HEK293 (cell line): ENCODE data around the gene PLCH2.

Source experiments
- CTCF ChIA-PET: fragments of 350-600 bp; formaldehyde crosslinking; extraction: SDS; loops from one replicate; lab custom pipeline; 2021; ENCODE audit warnings: antibody characterized with exemption; lab: Yijun Ruan, JAX
- POLR2A ChIA-PET: fragments of 300-600 bp; formaldehyde crosslinking; extraction: SDS; loops from one replicate; lab custom pipeline; 2020; ENCODE audit warnings: antibody characterized with exemption, inconsistent platforms; lab: Yijun Ruan, JAX
- H3K27ac ChIP-seq: fragments of 200-500 bp; sonication (Bioruptor generic); 2 replicates; pipeline ENCODE4 v1.5.1; 2014; ENCODE audit warnings: low read depth, low read length, control low read depth, inconsistent platforms; ENCODE audit errors: extremely low read depth
- H3K36me3 ChIP-seq, 2 experiments: fragments of 200-500 bp in 1 of 2; sonication (Bioruptor generic) in 1 of 2; 1 replicate in 1 of 2; 2 replicates in 1 of 2; pipeline ENCODE4 v1.5.1; 2014 to 2017; ENCODE audit warnings: inconsistent platforms in 2 of 2, low read length in 2 of 2; ENCODE audit not compliant: control insufficient read depth in 2 of 2, insufficient read depth in 1 of 2
- H3K4me1 ChIP-seq: fragments of 200-500 bp; sonication (Bioruptor generic); 2 replicates; pipeline ENCODE4 v1.5.1; 2014; ENCODE audit warnings: mild to moderate bottlenecking, low read length, inconsistent platforms; ENCODE audit not compliant: control insufficient read depth, insufficient read depth
- H3K4me3 ChIP-seq: 2 replicates; pipeline ENCODE4 v1.5.1; 2011; ENCODE audit warnings: low read depth, mild to moderate bottlenecking, control low read depth, low read length, moderate library complexity
- H3K9me3 ChIP-seq: fragments of 200-500 bp; sonication (Bioruptor generic); 2 replicates; pipeline ENCODE4 v1.5.1; 2014; ENCODE audit warnings: low read depth, low read length, inconsistent platforms; ENCODE audit not compliant: control insufficient read depth, insufficient read depth
- BCL11A ChIP-seq: fragments of 450-650 bp; formaldehyde crosslinking; IDR thresholded peaks from 2 replicates; pipeline ENCODE4 v1.5.1; 2016; ENCODE audit warnings: low read depth, missing biosample characterization, missing genetic modification characterization
- HOXD13 ChIP-seq: sonication (generic); formaldehyde crosslinking; IDR thresholded peaks from 2 replicates; pipeline ENCODE4 v1.8.0; 2022; ENCODE audit warnings: missing genetic modification reagents, borderline replicate concordance
- KLF10 ChIP-seq: fragments of 450-650 bp; IDR thresholded peaks from 2 replicates; pipeline ENCODE4 v1.5.1; 2018; ENCODE audit warnings: missing biosample characterization, mild to moderate bottlenecking, missing genetic modification characterization
- KLF7 ChIP-seq: fragments of 450-650 bp; formaldehyde crosslinking; IDR thresholded peaks from 2 replicates; pipeline ENCODE4 v1.5.1; 2016; ENCODE audit warnings: missing biosample characterization, missing genetic modification characterization, borderline replicate concordance
- KLF8 ChIP-seq: fragments of 450-650 bp; formaldehyde crosslinking; IDR thresholded peaks from 2 replicates; pipeline ENCODE4 v1.5.1; 2016; ENCODE audit warnings: missing biosample characterization, missing genetic modification characterization
- KLF9 ChIP-seq: fragments of 450-650 bp; formaldehyde crosslinking; IDR thresholded peaks from 2 replicates; pipeline ENCODE4 v1.5.1; 2016; ENCODE audit warnings: missing biosample characterization, missing genetic modification characterization, low read depth
- PRDM2 ChIP-seq: fragments of 450-650 bp; formaldehyde crosslinking; IDR thresholded peaks from 2 replicates; pipeline ENCODE4 v1.5.1; 2016; ENCODE audit warnings: missing biosample characterization, missing genetic modification characterization, borderline replicate concordance
- RBAK ChIP-seq: fragments of 450-650 bp; formaldehyde crosslinking; IDR thresholded peaks from 2 replicates; pipeline ENCODE4 v1.5.1; 2016; ENCODE audit warnings: missing biosample characterization, missing genetic modification characterization
- SP7 ChIP-seq: fragments of 450-650 bp; formaldehyde crosslinking; IDR thresholded peaks from 2 replicates; pipeline ENCODE4 v1.5.1; 2016; ENCODE audit warnings: missing biosample characterization, missing genetic modification characterization
- ZBTB49 ChIP-seq: fragments of 450-650 bp; formaldehyde crosslinking; IDR thresholded peaks from 2 replicates; pipeline ENCODE4 v1.5.1; 2016; ENCODE audit warnings: missing biosample characterization, missing genetic modification characterization, low read depth
- ZBTB8A ChIP-seq: fragments of 450-650 bp; formaldehyde crosslinking; IDR thresholded peaks from 2 replicates; pipeline ENCODE4 v1.5.1; 2016; ENCODE audit warnings: missing biosample characterization, missing genetic modification characterization
- ZNF10 ChIP-seq: fragments of 450-650 bp; formaldehyde crosslinking; IDR thresholded peaks from 2 replicates; pipeline ENCODE4 v1.5.1; 2017; ENCODE audit warnings: missing biosample characterization, missing genetic modification characterization
- ZNF266 ChIP-seq: fragments of 450-650 bp; formaldehyde crosslinking; IDR thresholded peaks from 2 replicates; pipeline ENCODE4 v1.5.1; 2016; ENCODE audit warnings: missing biosample characterization, missing genetic modification characterization, low read depth
- ZNF449 ChIP-seq: fragments of 450-650 bp; formaldehyde crosslinking; IDR thresholded peaks from 2 replicates; pipeline ENCODE4 v1.5.1; 2017; ENCODE audit warnings: missing biosample characterization, mild to moderate bottlenecking, missing genetic modification characterization, moderate library complexity
- ZNF521 ChIP-seq: fragments of 450-650 bp; formaldehyde crosslinking; IDR thresholded peaks from 2 replicates; pipeline ENCODE4 v1.5.1; 2017; ENCODE audit warnings: missing biosample characterization, mild to moderate bottlenecking, missing genetic modification characterization
- ZNF610 ChIP-seq: fragments of 450-650 bp; formaldehyde crosslinking; IDR thresholded peaks from 2 replicates; pipeline ENCODE4 v1.5.1; 2016; ENCODE audit warnings: missing biosample characterization, missing genetic modification characterization, borderline replicate concordance
- ZNF626 ChIP-seq: fragments of 450-650 bp; sonication (Bioruptor Pico); formaldehyde crosslinking; IDR thresholded peaks from 2 replicates; pipeline ENCODE4 v1.5.1; 2018; ENCODE audit warnings: missing biosample characterization, missing genetic modification characterization, inconsistent platforms
- ZNF645 ChIP-seq: fragments of 450-650 bp; formaldehyde crosslinking; IDR thresholded peaks from 2 replicates; pipeline ENCODE4; 2016; ENCODE audit warnings: missing biosample characterization, missing genetic modification characterization
- ZNF658 ChIP-seq: fragments of 450-650 bp; formaldehyde crosslinking; IDR thresholded peaks from 2 replicates; pipeline ENCODE4; 2016; ENCODE audit warnings: missing biosample characterization, missing genetic modification characterization
- ZNF664 ChIP-seq: fragments of 450-650 bp; formaldehyde crosslinking; IDR thresholded peaks from 2 replicates; pipeline ENCODE4 v1.5.1; 2016; ENCODE audit warnings: missing biosample characterization, missing genetic modification characterization
- ZNF701 ChIP-seq: fragments of 450-650 bp; formaldehyde crosslinking; IDR thresholded peaks from 2 replicates; pipeline ENCODE4 v1.5.1; 2016; ENCODE audit warnings: missing biosample characterization, missing genetic modification characterization
- ZNF76 ChIP-seq: fragments of 450-650 bp; formaldehyde crosslinking; IDR thresholded peaks from 2 replicates; pipeline ENCODE4; 2016; ENCODE audit warnings: low read depth, missing biosample characterization, missing genetic modification characterization, borderline replicate concordance
- ZNF768 ChIP-seq: fragments of 450-650 bp; formaldehyde crosslinking; IDR thresholded peaks from 2 replicates; pipeline ENCODE4 v1.5.1; 2018; ENCODE audit warnings: missing biosample characterization, mild to moderate bottlenecking, missing genetic modification characterization
- ZNF792 ChIP-seq: fragments of 450-650 bp; formaldehyde crosslinking; IDR thresholded peaks from 2 replicates; pipeline ENCODE4 v1.5.1; 2016; ENCODE audit warnings: missing biosample characterization, missing genetic modification characterization
- ZSCAN4 ChIP-seq: fragments of 450-650 bp; formaldehyde crosslinking; IDR thresholded peaks from 2 replicates; pipeline ENCODE4 v1.5.1; 2017; ENCODE audit warnings: missing biosample characterization, missing genetic modification characterization

Gene PLCH2

GRCh38 chr1:2493691-2494322 lies 17.7 kb downstream of the PLCH2 start (continued):
- no peak for TF ChIP-seq ZNF610 (tag by site-specific recombination)
- no peak for TF ChIP-seq ZNF626 (tag by site-specific recombination)
- peak; percentile 6; the same call in 1 of the 2 replicates for TF ChIP-seq KLF8 (tag by site-specific recombination)
- TF ChIP-seq PRDM2 (tag by site-specific recombination) = no peak
- peak; percentile 34; the same call in 1 of the 2 replicates for TF ChIP-seq KLF9
- TF ChIP-seq KLF7 = no peak
- TF ChIP-seq KLF10 (tag by site-specific recombination) = peak; percentile 92
- TF ChIP-seq ZNF792 (tag by site-specific recombination) = no peak
- no peak for TF ChIP-seq ZBTB8A
- no peak for TF ChIP-seq ZNF768 (tag by site-specific recombination)
- no peak for TF ChIP-seq ZNF521 (tag by site-specific recombination)

GRCh38 chr1:2494323-2494693 lies 18.2 kb downstream of the PLCH2 start:
- POLR2A ChIA-PET = interaction anchor here (2.1 kb wide), 1 partner anchor 31 kb away, joined by 6 read pairs; no protein-coding TSS in a partner anchor
- no peaks in the 10 kb centered on the region for H3K9me3 ChIP-seq
- CTCF ChIA-PET = interaction anchor here (0.7 kb wide), 1 partner anchor 300 kb away, joined by 3 read pairs; no protein-coding TSS in a partner anchor
- no peaks in the 10 kb centered on the region; the same call in 1 of the 2 replicates for H3K4me1 ChIP-seq
- H3K4me3 ChIP-seq = no peak overlapping the region
- H3K36me3 ChIP-seq = no peaks in the 10 kb centered on the region
- no peak overlapping the region for H3K27ac ChIP-seq
- TF ChIP-seq ZNF658 (tag by site-specific recombination) (no peak), ZNF449 (tag by site-specific recombination) (no peak), SP7 (peak; percentile 58), ZSCAN4 (tag by site-specific recombination) (peak; percentile 50; the same call in 1 of the 2 replicates), ZBTB49 (tag by site-specific recombination) (no peak), ZNF76 (no peak), HOXD13 (CRISPR knock-in tag) (peak; percentile 81; the same call in 1 of the 2 replicates), ZNF645 (tag by site-specific recombination) (no peak), ZNF10 (tag by site-specific recombination) (peak; percentile 92), ZNF664 (tag by site-specific recombination) (no peak), ZNF266 (tag by site-specific recombination) (no peak), RBAK (tag by site-specific recombination) (no peak), BCL11A (peak; percentile 41; the same call in 1 of the 2 replicates), ZNF701 (tag by site-specific recombination) (no peak)
